Left lung (tissue), 10 donors: ENCODE measurements around the gene CCDC27. TPM values are rescaled to one million over a fixed set of nuclear protein-coding genes. Genes with fewer than 3 reads are reported as not detected.
"Not testable (repeated sequence)": the region's sequence is repeated elsewhere in the genome, so short reads cannot be mapped to it uniquely, and the experiment has no call there.

Experiments used
- ATAC-seq: fragments of 200-7000 bp; cut with Tn5 transposase; one replicate; pipeline ENCODE4 v1.9.1; 2020; ENCODE audit warnings: moderate library complexity
- DNase-seq, 4 donors: peaks; one replicate each; pipeline ENCODE4 v3.0.0-alpha.2; 2013 to 2020
- H3K27ac ChIP-seq, 2 donors: fragments of 200-600 bp; sonication (generic) in 1 of 2; one replicate each; pipeline versions ENCODE4 v1.5.0 to v1.8.0; 2020 to 2021
- H3K27me3 ChIP-seq, 2 donors: fragments of 200-600 bp; sonication (generic) in 1 of 2; one replicate each; pipeline versions ENCODE4 v1.5.0 to v1.8.0; 2020 to 2021
- H3K36me3 ChIP-seq, 2 donors: fragments of 200-600 bp; sonication (generic) in 1 of 2; one replicate each; pipeline versions ENCODE4 v1.5.0 to v1.8.0; 2020 to 2021
- H3K4me1 ChIP-seq, 2 donors: fragments of 200-600 bp; one replicate each; pipeline ENCODE4 v1.8.0; 2021
- H3K4me3 ChIP-seq, 2 donors: fragments of 200-600 bp; sonication (generic) in 1 of 2; one replicate each; pipeline versions ENCODE4 v1.5.0 to v1.8.0; 2020 to 2021; ENCODE audit warnings: mild to moderate bottlenecking in 1 of 2
- H3K9me3 ChIP-seq, 2 donors: fragments of 200-600 bp; sonication (generic) in 1 of 2; one replicate each; pipeline versions ENCODE4 v1.5.0 to v1.8.0; 2020 to 2021
- CTCF ChIP-seq, 2 donors: fragments of 200-600 bp; sonication (generic) in 1 of 2; IDR thresholded peaks; one replicate each; pipeline versions ENCODE4 v1.5.0 to v1.8.0; 2021; ENCODE audit warnings: antibody characterized with exemption in 2 of 2
- intact Hi-C, 2 donors: fragments of 100-400 bp; cut with DNase I; formaldehyde crosslinking; loops; one replicate each; pipeline versions ENCODE4 v1.11.2 to v1.14.2; 2022
- polyA plus RNA-seq, 6 donors: library from polyadenylated mRNA; unstranded; fragments of 120-200 nt; gene quantifications; one replicate each; pipeline ENCODE4 v1.2.1, GENCODE V29; 2013; ENCODE audit not compliant: insufficient read length in 6 of 6
- total RNA-seq, 2 donors: library from RNA; stranded (reverse); fragmentation: NEBNext Ultra II Directional; extraction: Animal tissue kit (Norgen Biotek cat#: 25700); gene quantifications; one replicate each; pipeline ENCODE4 v1.2.1, GENCODE V29; 2021
- donor health status: DM: no; HTN: yes; CAD: no.
- donor health status: DM: no; HTN: no; CAD: no.

CCDC27 gene
- total and polyA plus RNA-seq, 8 donors = 0.17 to 0.31 (median 0.25) TPM; not detected in 2

GRCh38 chr1:3805038-3805437, 52.8 kb downstream of the CCDC27 start:
- no peak for ATAC-seq
- no peaks in the 10 kb centered on the region for H3K9me3 ChIP-seq
- no peak for DNase-seq

GRCh38 chr1:3807769-3808168, 55.5 kb downstream of the CCDC27 start:
- H3K4me1 ChIP-seq = no peaks in the 10 kb centered on the region
- no peaks in the 10 kb centered on the region for H3K9me3 ChIP-seq
- DNase-seq (no peak), ATAC-seq (no peak)
- H3K4me3 ChIP-seq = no peak overlapping the region
- H3K27ac ChIP-seq = no peak overlapping the region
- no peaks in the 10 kb centered on the region for H3K36me3 ChIP-seq
- TF ChIP-seq CTCF (IDR thresholded peaks at IDR 0.05) = no peak
- intact Hi-C loops = no loop called here
- peaks cover 0 to 8% of the 10 kb centered on the region in 2 donors for H3K27me3 ChIP-seq

More at GRCh38 chr1:3805038-3805437, 52.8 kb downstream of the CCDC27 start:
- H3K4me1 ChIP-seq = no peaks in the 10 kb centered on the region
- no peaks in the 10 kb centered on the region for H3K36me3 ChIP-seq
- H3K27ac ChIP-seq = no peak overlapping the region
- intact Hi-C loops = no loop called here
- H3K27me3 ChIP-seq = peaks cover 0 to 16% of the 10 kb centered on the region in 2 donors
- H3K4me3 ChIP-seq = no peak overlapping the region
- TF ChIP-seq CTCF (IDR thresholded peaks at IDR 0.05) = no peak

GRCh38 chr1:3809680-3810079, 57.4 kb downstream of the CCDC27 start:
- no peaks in the 10 kb centered on the region for H3K4me1 ChIP-seq
- DNase-seq (no peak), ATAC-seq (no peak)
- intact Hi-C loops = no loop called here
- H3K4me3 ChIP-seq = no peak overlapping the region
- no peaks in the 10 kb centered on the region for H3K27me3 ChIP-seq
- H3K9me3 ChIP-seq = no peaks in the 10 kb centered on the region
- peaks cover 0 to 9% of the 10 kb centered on the region in 2 donors for H3K36me3 ChIP-seq
- TF ChIP-seq CTCF (IDR thresholded peaks at IDR 0.05) = no peak
- no peak overlapping the region for H3K27ac ChIP-seq

GRCh38 chr1:3810149-3810761, 58.0 kb downstream of the CCDC27 start:
- H3K27ac ChIP-seq, intact Hi-C loops, H3K27me3 ChIP-seq, H3K4me3 ChIP-seq, H3K9me3 ChIP-seq, H3K4me1 ChIP-seq, ATAC-seq, DNase-seq: not testable (repeated sequence)
- peaks cover 0 to 14% of the 10 kb centered on the region in 2 donors for H3K36me3 ChIP-seq

- Histone ChIP-seq H3K4me3 (no peak overlapping the region), H3K27me3 (no peaks in the 10 kb centered on the region), H3K9me3 (no peaks in the 10 kb centered on the region), H3K36me3 (peaks cover 0 to 27% of the 10 kb centered on the region in 2 donors), H3K4me1 (no peaks in the 10 kb centered on the region), H3K27ac (no peak overlapping the region)
- ATAC-seq = no peak
- TF ChIP-seq CTCF (IDR thresholded peaks at IDR 0.05) = no peak
- intact Hi-C loops = no loop called here
- no peak for DNase-seq
Observed at GRCh38 chr1:3811595-3811911, 59.3 kb downstream of the CCDC27 start.

- H3K27me3 ChIP-seq = no peaks in the 10 kb centered on the region
- intact Hi-C loops = no loop called here
- no peak overlapping the region for H3K4me3 ChIP-seq
- ATAC-seq = no peak
- H3K27ac ChIP-seq = no peak overlapping the region
- no peak for DNase-seq
- H3K4me1 ChIP-seq = no peaks in the 10 kb centered on the region
- H3K36me3 ChIP-seq = peaks cover 0 to 31% of the 10 kb centered on the region in 2 donors
- TF ChIP-seq CTCF (IDR thresholded peaks at IDR 0.05) = no peak
- no peaks in the 10 kb centered on the region for H3K9me3 ChIP-seq
Observed at GRCh38 chr1:3814065-3814464, 61.8 kb downstream of the CCDC27 start.
